SK-N-SH (cell line): ENCODE results near the gene SLC22A17.

Experiments
- CTCF ChIP-seq: fragments of 200-600 bp; sonication (generic); IDR thresholded peaks from 2 replicates; pipeline ENCODE4 v1.6.1; 2017; ENCODE audit warnings: antibody characterized with exemption, mild to moderate bottlenecking, moderate library complexity
- EP300 ChIP-seq, 2 experiments: IDR thresholded peaks; 2 replicates each; pipeline versions ENCODE4 v1.4.0 to v1.6.1; 2012; ENCODE audit warnings: borderline replicate concordance in 1 of 2, low read depth in 1 of 2, low read length in 1 of 2
- EZH2phosphoT487 ChIP-seq: fragments of 200-600 bp; sonication (generic); IDR thresholded peaks from 2 replicates; pipeline ENCODE4 v1.6.1; 2017; ENCODE audit warnings: low read depth, mixed run types, mild to moderate bottlenecking, antibody characterized with exemption, moderate library complexity, borderline replicate concordance
- JUND ChIP-seq: IDR thresholded peaks from 2 replicates; pipeline ENCODE4 v1.4.0; 2012
- REST ChIP-seq: IDR thresholded peaks from 2 replicates; pipeline ENCODE4 v1.6.1; 2012; ENCODE audit warnings: mild to moderate bottlenecking, low read depth, low read length, moderate library complexity

- TF ChIP-seq REST (no peak), CTCF (no peak), JUND (no peak), EP300 (IDR thresholded peaks at IDR 0.05; ENCODE audit: borderline replicate concordance in 1 of 2, low read depth in 1 of 2, low read length in 1 of 2) (no peak), EZH2phosphoT487 (no peak)
These were observed 45.5 kb downstream of the SLC22A17 start for GRCh38 chr14:23307146-23307530.
